GM23338 (cell line): ENCODE data around the gene CRADD. TPM values are rescaled to one million over a fixed set of nuclear protein-coding genes. Genes with fewer than 3 reads are reported as not detected.

ENCODE experiments used
- ATAC-seq: fragments of 200-7000 bp; cut with Tn5 transposase; 3 replicates; pipeline ENCODE4 v1.9.1; 2020
- DNase-seq: peaks from one replicate; pipeline ENCODE4 v3.0.0-alpha.2; 2015; ENCODE audit warnings: low spot score
- H2AFZ ChIP-seq: fragments of 200-600 bp; sonication (generic); 2 replicates; pipeline ENCODE4 v1.8.0; 2016; ENCODE audit warnings: antibody characterized with exemption, mild to moderate bottlenecking, moderate library complexity
- H3F3A ChIP-seq: fragments of 200-600 bp; sonication (generic); replicated peaks from 2 replicates; pipeline ENCODE4 v1.8.0; 2017; ENCODE audit warnings: antibody characterized with exemption, mixed run types, low read depth
- H3K27ac ChIP-seq: fragments of 200-600 bp; sonication (generic); 2 replicates; pipeline ENCODE4 v1.6.1; 2016; ENCODE audit warnings: low read depth
- H3K27me3 ChIP-seq: fragments of 200-600 bp; sonication (generic); 2 replicates; pipeline ENCODE4 v1.8.0; 2016; ENCODE audit warnings: mild to moderate bottlenecking, mixed run types, moderate library complexity; ENCODE audit not compliant: insufficient read depth
- H3K36me3 ChIP-seq: fragments of 200-600 bp; sonication (generic); 2 replicates; pipeline ENCODE4 v1.8.0; 2016; ENCODE audit warnings: mild to moderate bottlenecking; ENCODE audit not compliant: insufficient read depth
- H3K4me1 ChIP-seq: fragments of 200-600 bp; sonication (generic); 2 replicates; pipeline ENCODE4 v1.8.0; 2016; ENCODE audit warnings: mild to moderate bottlenecking, moderate library complexity; ENCODE audit not compliant: insufficient read depth
- H3K4me2 ChIP-seq: fragments of 200-600 bp; sonication (generic); 2 replicates; pipeline ENCODE4 v1.7.1; 2017; ENCODE audit warnings: mixed run types
- H3K4me3 ChIP-seq: fragments of 200-600 bp; sonication (generic); 2 replicates; pipeline ENCODE4 v1.6.1; 2016; ENCODE audit warnings: mixed run types
- H3K79me2 ChIP-seq: fragments of 200-600 bp; sonication (generic); replicated peaks from 2 replicates; pipeline ENCODE4 v1.8.0; 2017; ENCODE audit warnings: mild to moderate bottlenecking; ENCODE audit not compliant: insufficient read depth
- H3K9me2 ChIP-seq: fragments of 200-600 bp; sonication (generic); 2 replicates; pipeline ENCODE4 v1.8.0; 2017; ENCODE audit not compliant: insufficient read depth
- H4K20me1 ChIP-seq: fragments of 200-600 bp; sonication (generic); replicated peaks from 2 replicates; pipeline ENCODE4 v1.8.0; 2017; ENCODE audit warnings: mild to moderate bottlenecking; ENCODE audit not compliant: insufficient read depth
- H3K27ac Mint-ChIP-seq: 2 replicates; pipeline ENCODE4 v1.8.0; 2020; ENCODE audit warnings: inconsistent platforms, mild to moderate bottlenecking, moderate library complexity, mixed read lengths
- H3K27me3 Mint-ChIP-seq: 3 replicates; pipeline ENCODE4 v1.8.0; 2022; ENCODE audit warnings: low read depth, mild to moderate bottlenecking, moderate library complexity, mixed read lengths, inconsistent platforms; ENCODE audit not compliant: insufficient read depth, poor library complexity
- H3K36me3 Mint-ChIP-seq: 3 replicates; pipeline ENCODE4 v1.8.0; 2021; ENCODE audit warnings: low read depth, mild to moderate bottlenecking, inconsistent platforms, moderate library complexity, mixed read lengths
- H3K4me1 Mint-ChIP-seq: 3 replicates; pipeline ENCODE4 v1.8.0; 2020; ENCODE audit warnings: mild to moderate bottlenecking, inconsistent platforms, mixed read lengths
- H3K4me3 Mint-ChIP-seq: 3 replicates; pipeline ENCODE4 v1.8.0; 2021; ENCODE audit warnings: moderate library complexity, mild to moderate bottlenecking, inconsistent platforms, mixed read lengths
- H3K9me3 Mint-ChIP-seq: 3 replicates; pipeline ENCODE4 v1.8.0; 2020; ENCODE audit warnings: moderate library complexity, mild to moderate bottlenecking, inconsistent platforms, mixed read lengths
- CTCF ChIP-seq, 2 experiments: fragments of 200-600 bp in 1 of 2; sonication (generic) in 1 of 2; conservative IDR thresholded peaks; 2 replicates each; pipeline versions ENCODE4 v1.5.1 to v1.6.1; 2016 to 2017; ENCODE audit warnings: antibody characterized with exemption in 2 of 2, low read depth in 2 of 2, mild to moderate bottlenecking in 2 of 2, moderate library complexity in 1 of 2
- EZH2 ChIP-seq: fragments of 200-600 bp; sonication (generic); IDR thresholded peaks from one replicate; pipeline ENCODE4 v1.8.0; 2017; ENCODE audit warnings: antibody characterized with exemption, mild to moderate bottlenecking, low read depth; ENCODE audit not compliant: unreplicated experiment
- POLR2AphosphoS5 ChIP-seq: IDR thresholded peaks from 2 replicates; pipeline ENCODE4 v1.6.1; 2016; ENCODE audit warnings: antibody characterized with exemption, low read depth
- REST ChIP-seq: IDR thresholded peaks from one replicate; pipeline ENCODE4 v1.6.1; 2018; ENCODE audit warnings: antibody characterized with exemption; ENCODE audit not compliant: unreplicated experiment
- STAT1 ChIP-seq: IDR thresholded peaks from one replicate; pipeline ENCODE4 v1.6.1; 2016; ENCODE audit warnings: antibody characterized with exemption; ENCODE audit not compliant: unreplicated experiment
- ZNF331 ChIP-seq: fragments of 250-450 bp; sonication (Bioruptor Pico); IDR thresholded peaks from 2 replicates; pipeline ENCODE4 v1.5.0; 2020; ENCODE audit warnings: low read depth, mild to moderate bottlenecking, moderate library complexity
- ZNF462 ChIP-seq: fragments of 250-450 bp; sonication (Bioruptor Pico); IDR thresholded peaks from 2 replicates; pipeline ENCODE4 v1.5.0; 2020; ENCODE audit warnings: mild to moderate bottlenecking, moderate library complexity
- polyA plus RNA-seq: library from polyadenylated mRNA; unstranded; fragments of >200 nt; fragmentation: Nextera tagmentation; extraction: Ambion mirVana; gene quantifications from 2 replicates; pipeline ENCODE4 v1.2.1, GENCODE V29; 2016
- total RNA-seq: library from RNA; depleted of rRNA; stranded (reverse); fragments of >200 nt; shearing (Covaris generic); gene quantifications from 2 replicates; pipeline ENCODE4 v1.2.3, GENCODE V29; 2014
- TF ChIP-seq, protein P1 (sequence below): IDR thresholded peaks from 2 replicates; pipeline ENCODE4 v1.6.1; 2016; ENCODE audit warnings: antibody characterized with exemption

CRADD gene
- total and polyA plus RNA-seq, 2 experiments from 2014 or later: 6.3 to 27.9 TPM

GRCh38 chr12:93722835-93723567 lies 45.8 kb downstream of the CRADD start:
- H3K27me3 ChIP-seq: no peaks in the 10 kb centered on the region
- H3K9me2 ChIP-seq: no peaks in the 10 kb centered on the region; the same call in 1 of the 2 replicates
- H3K4me1 ChIP-seq: no peaks in the 10 kb centered on the region; the same call in 1 of the 2 replicates
- no peaks in the 10 kb centered on the region for H3K36me3 ChIP-seq
- Mint-ChIP-seq H3K4me1 (peaks cover 7% of the 10 kb centered on the region), H3K27ac (no peak overlapping the region), H3K4me3 (no peak overlapping the region), H3K36me3 (peaks cover 2% of the 10 kb centered on the region; the same call in 2 of the 3 replicates), H3K27me3 (peaks cover 2% of the 10 kb centered on the region), H3K9me3 (peaks cover 7% of the 10 kb centered on the region; the same call in 1 of the 3 replicates)
- H4K20me1 ChIP-seq: no peaks in the 10 kb centered on the region
- no peak overlapping the region for H3K27ac ChIP-seq
- H3K4me2 ChIP-seq: no peak overlapping the region
- H3K4me3 ChIP-seq: no peak overlapping the region
- no peak overlapping the region for H2AFZ ChIP-seq
- DNase-seq: no peak
- no peak for TF ChIP-seq EZH2
- no peaks in the 10 kb centered on the region for H3F3A ChIP-seq
- ATAC-seq: no peak
- H3K79me2 ChIP-seq: no peaks in the 10 kb centered on the region

DNA sequence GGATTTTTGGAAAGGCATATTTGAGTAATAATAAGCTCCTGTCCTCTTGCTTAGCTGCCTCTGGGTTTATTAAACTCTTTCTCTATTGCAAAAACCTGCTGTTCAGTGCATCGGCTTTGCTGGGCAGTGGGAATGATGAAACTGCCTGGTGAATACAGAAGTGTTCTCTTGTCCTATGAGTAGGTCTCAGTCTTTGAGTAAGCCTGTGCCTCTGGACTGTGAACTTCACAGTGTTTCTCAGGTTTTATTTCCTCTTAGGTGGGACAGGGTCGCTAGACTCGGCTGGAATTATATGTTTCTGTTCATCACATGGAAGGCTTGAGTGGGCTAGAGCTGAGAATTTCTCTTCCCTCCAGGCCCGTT lies 46.4 kb downstream of the CRADD start:
- peaks cover 7% of the 10 kb centered on the region for H3K4me1 Mint-ChIP-seq
- Histone ChIP-seq H3K4me1 (no peaks in the 10 kb centered on the region; the same call in 1 of the 2 replicates), H3K36me3 (no peaks in the 10 kb centered on the region), H3K4me3 (no peak overlapping the region), H3K27ac (no peak overlapping the region), H3K4me2 (no peak overlapping the region), H2AFZ (no peak overlapping the region), H3K79me2 (no peaks in the 10 kb centered on the region), H3K27me3 (no peaks in the 10 kb centered on the region), H4K20me1 (no peaks in the 10 kb centered on the region), H3K9me2 (no peaks in the 10 kb centered on the region; the same call in 1 of the 2 replicates), H3F3A (no peaks in the 10 kb centered on the region)
- H3K9me3 Mint-ChIP-seq: peaks cover 7% of the 10 kb centered on the region; the same call in 1 of the 3 replicates
- ATAC-seq: no peak
- peaks cover 1% of the 10 kb centered on the region for H3K27me3 Mint-ChIP-seq
- no peak for DNase-seq
- H3K36me3 Mint-ChIP-seq: peaks cover 2% of the 10 kb centered on the region; the same call in 2 of the 3 replicates
- H3K4me3 Mint-ChIP-seq: no peak overlapping the region
- H3K27ac Mint-ChIP-seq: no peak overlapping the region
- TF ChIP-seq REST (no peak), CTCF (conservative IDR thresholded peaks at IDR 0.05; ENCODE audit: low read depth in 2 of 2) (no peak), ZNF331 (no peak), STAT1 (no peak), ZNF462 (CRISPR knock-in tag) (no peak), POLR2AphosphoS5 (no peak)
- TF ChIP-seq, protein P1, sequence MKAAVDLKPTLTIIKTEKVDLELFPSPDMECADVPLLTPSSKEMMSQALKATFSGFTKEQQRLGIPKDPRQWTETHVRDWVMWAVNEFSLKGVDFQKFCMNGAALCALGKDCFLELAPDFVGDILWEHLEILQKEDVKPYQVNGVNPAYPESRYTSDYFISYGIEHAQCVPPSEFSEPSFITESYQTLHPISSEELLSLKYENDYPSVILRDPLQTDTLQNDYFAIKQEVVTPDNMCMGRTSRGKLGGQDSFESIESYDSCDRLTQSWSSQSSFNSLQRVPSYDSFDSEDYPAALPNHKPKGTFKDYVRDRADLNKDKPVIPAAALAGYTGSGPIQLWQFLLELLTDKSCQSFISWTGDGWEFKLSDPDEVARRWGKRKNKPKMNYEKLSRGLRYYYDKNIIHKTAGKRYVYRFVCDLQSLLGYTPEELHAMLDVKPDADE: no peak
